ENCODE results near the gene DRAM2.
A peak's percentile ranks its signal among the peaks of the same experiment; 100 is the strongest.

DRAM2 gene

DNA sequence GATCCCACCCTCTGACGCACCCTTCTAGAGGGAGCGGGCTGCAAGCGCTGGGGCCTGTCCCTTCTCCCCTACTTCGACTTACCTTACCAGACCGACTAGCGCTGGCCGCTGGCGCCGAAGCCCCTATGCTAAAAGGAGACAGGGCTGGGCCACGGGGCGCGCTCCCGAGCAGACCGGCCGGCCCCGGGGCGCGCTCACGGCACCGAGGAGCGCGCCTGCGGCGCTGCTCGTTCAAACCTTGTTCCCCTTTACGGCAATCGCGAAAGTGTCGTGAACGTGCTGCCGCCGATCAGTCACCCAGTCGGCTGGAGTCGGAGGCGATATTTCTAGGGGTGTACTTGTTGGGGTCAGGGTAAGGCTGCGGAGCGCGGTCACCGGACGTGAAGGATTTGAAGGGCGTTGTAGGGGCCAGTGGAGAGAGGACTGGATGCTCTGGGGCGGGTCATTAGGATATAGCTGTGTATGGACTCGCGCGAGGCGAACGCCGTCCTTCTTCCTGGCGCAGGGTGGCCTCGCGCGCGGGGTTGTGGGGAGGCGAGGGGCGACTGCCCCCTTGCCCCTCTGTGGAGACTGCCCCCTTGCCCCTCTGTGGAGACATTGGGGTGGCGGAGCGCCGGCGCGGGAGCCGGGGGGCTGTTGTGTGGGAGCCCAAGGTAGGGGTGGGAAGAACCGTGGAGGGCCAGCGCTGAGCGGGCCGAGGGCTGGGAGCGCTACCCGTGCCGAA, at the start of gene DRAM2, which contains the start of gene CEPT1:
TSS of gene DRAM2 (minus strand) at position 138 of the 724 bp plus-strand sequence. CDS start 8,539 bp downstream, outside the sequence.
TSS of gene CEPT1 (plus strand) at position 268 of the 724 bp plus-strand sequence. CDS start 7,492 bp downstream, outside the sequence.
- peaks cover 20% of the 10 kb centered on the region for H3K36me3 ChIP-seq
- H3K4me1 ChIP-seq (ENCODE audit: control insufficient read depth in 1 of 2, insufficient read depth in 1 of 2, low read depth in 1 of 2, low read length in 1 of 2): peaks cover 24% of the 10 kb centered on the region in 2 experiments
- H3K27me3 ChIP-seq: no peaks in the 10 kb centered on the region
- no peaks in the 10 kb centered on the region for H3K9me3 ChIP-seq
- TF ChIP-seq, protein P1, sequence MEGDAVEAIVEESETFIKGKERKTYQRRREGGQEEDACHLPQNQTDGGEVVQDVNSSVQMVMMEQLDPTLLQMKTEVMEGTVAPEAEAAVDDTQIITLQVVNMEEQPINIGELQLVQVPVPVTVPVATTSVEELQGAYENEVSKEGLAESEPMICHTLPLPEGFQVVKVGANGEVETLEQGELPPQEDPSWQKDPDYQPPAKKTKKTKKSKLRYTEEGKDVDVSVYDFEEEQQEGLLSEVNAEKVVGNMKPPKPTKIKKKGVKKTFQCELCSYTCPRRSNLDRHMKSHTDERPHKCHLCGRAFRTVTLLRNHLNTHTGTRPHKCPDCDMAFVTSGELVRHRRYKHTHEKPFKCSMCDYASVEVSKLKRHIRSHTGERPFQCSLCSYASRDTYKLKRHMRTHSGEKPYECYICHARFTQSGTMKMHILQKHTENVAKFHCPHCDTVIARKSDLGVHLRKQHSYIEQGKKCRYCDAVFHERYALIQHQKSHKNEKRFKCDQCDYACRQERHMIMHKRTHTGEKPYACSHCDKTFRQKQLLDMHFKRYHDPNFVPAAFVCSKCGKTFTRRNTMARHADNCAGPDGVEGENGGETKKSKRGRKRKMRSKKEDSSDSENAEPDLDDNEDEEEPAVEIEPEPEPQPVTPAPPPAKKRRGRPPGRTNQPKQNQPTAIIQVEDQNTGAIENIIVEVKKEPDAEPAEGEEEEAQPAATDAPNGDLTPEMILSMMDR (IDR thresholded peaks at IDR 0.05): no peak
- H3K27ac ChIP-seq: peak within 1 kb of the TSS; percentile 89
- peak within 1 kb of the TSS; percentile 96 for H3K4me3 ChIP-seq (ENCODE audit: low read depth in 1 of 2, low read length in 1 of 2)

DNA sequence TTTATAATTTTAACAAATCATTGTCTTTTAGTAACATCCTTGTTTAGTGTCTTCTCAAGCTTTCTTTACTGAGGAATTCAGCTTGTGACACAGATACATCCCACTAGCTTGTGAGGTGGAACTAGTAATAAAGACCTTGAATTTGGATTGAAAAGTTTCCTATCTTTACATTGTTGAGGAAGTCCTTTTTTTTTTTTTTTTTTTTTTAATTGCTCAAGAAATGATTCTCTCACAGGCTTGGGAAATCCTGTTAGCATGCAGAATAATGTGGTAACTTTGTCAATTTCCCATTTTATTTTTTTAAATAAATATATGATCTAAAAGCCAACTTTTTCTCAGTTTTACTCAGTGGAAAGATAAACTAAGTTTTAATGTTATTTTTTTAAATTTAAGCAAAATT, 44.8 kb upstream of the DRAM2 start:
- TF ChIP-seq, protein P1 (IDR thresholded peaks at IDR 0.05): no peak
- H3K36me3 ChIP-seq: peaks cover 60% of the 10 kb centered on the region

DNA sequence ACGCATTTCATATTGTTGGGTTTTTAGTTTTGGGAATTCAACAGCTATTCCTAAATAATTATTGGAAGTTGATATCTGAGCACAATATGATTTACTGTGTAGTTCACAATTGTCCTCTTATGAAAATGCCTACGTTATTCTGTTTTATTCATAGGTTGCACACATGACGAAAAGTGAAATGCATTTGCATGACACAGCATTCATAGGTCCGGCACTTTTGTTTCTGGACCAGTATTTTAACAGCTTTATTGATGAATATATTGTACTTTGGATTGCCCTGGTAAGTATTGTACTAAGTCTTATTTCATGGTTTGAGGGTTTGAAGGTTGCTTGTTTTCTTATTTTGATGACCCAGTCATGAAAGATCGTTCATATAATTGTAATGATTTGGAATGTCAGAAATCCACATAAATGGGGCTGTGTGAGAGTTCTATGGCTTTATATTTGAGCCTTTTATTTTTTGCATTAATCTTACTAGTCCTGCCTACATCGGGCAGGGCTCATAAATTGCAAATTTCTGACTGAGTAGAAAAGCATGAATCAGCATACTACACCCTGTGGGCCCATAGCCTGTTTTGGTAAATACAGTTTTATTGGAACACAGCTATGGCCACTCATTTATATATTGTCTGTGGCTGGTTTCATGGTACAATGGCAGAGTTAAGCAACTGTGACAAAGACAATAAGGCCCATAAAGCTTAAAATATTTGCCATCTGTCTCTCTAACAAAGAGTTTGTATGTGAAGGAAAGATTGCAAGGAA, 43.6 kb upstream of the DRAM2 start:
- Histone ChIP-seq H3K4me3 (ENCODE audit: low read depth in 1 of 2, low read length in 1 of 2) (no peak overlapping the region), H3K36me3 (peaks cover 53% of the 10 kb centered on the region), H3K4me1 (ENCODE audit: control insufficient read depth in 1 of 2, insufficient read depth in 1 of 2, low read depth in 1 of 2, low read length in 1 of 2) (peaks cover 29 to 30% of the 10 kb centered on the region in 2 experiments), H3K9me3 (no peaks in the 10 kb centered on the region), H3K27ac (peak overlapping the region; percentile 77), H3K27me3 (no peaks in the 10 kb centered on the region)
- TF ChIP-seq, protein P1 (IDR thresholded peaks at IDR 0.05): no peak

More for the DNA sequence above, 44.8 kb upstream of the DRAM2 start:
- Histone ChIP-seq H3K27ac (peak overlapping the region; percentile 77), H3K9me3 (no peaks in the 10 kb centered on the region), H3K4me1 (ENCODE audit: control insufficient read depth in 1 of 2, insufficient read depth in 1 of 2, low read depth in 1 of 2, low read length in 1 of 2) (peaks cover 29 to 37% of the 10 kb centered on the region in 2 experiments), H3K4me3 (ENCODE audit: low read depth in 1 of 2, low read length in 1 of 2) (no peak overlapping the region), H3K27me3 (no peaks in the 10 kb centered on the region)

DNA sequence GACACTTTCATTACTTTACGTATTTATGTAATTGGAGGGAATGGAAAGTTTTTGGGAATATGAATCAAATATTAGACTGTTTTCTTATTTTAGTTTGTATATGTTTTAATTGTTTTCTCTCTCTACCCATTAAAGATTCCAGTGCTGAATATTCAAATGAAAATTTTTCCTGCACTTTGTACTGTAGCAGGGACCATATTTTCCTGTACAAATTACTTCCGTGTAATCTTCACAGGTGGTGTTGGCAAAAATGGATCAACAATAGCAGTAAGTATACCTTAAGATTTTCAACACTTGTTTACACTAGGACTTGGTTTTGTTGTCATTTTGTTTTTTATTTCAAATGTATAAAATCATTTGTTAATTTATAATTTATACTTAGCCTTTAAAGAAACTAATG, 42.2 kb upstream of the DRAM2 start:
- peaks cover 29 to 30% of the 10 kb centered on the region in 2 experiments for H3K4me1 ChIP-seq (ENCODE audit: control insufficient read depth in 1 of 2, insufficient read depth in 1 of 2, low read depth in 1 of 2, low read length in 1 of 2)
- H3K27me3 ChIP-seq: no peaks in the 10 kb centered on the region
- no peak overlapping the region for H3K27ac ChIP-seq
- H3K36me3 ChIP-seq: peaks cover 44% of the 10 kb centered on the region
- TF ChIP-seq, protein P1 (IDR thresholded peaks at IDR 0.05): no peak
- H3K4me3 ChIP-seq (ENCODE audit: low read depth in 1 of 2, low read length in 1 of 2): no peak overlapping the region
- no peaks in the 10 kb centered on the region for H3K9me3 ChIP-seq

DNA sequence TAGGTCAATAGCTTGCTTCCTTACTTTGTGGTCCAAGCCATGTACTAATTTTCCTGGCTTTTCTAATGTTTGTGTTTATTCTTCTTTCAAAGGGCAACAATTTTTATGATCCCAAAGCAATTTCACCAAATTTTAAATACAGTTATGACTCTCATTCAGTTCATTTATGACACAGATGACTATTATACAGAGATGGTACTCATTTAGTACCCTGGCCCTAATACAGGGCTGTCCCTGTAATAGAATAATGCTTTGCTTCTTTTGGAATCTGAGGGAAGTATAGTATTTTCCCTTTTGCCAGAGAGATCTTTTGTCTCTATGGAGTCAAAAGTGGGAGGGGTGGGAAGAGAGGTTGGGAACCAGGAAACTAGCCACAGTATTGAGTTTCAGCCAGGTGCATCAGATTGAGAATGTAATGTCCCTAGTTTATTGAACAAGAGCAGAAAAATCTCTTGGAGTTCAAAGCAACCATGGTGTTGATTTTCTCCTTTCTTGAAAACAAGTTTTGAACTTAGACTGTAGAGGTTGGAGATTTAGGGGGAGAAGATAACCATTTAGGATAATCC, 40.2 kb upstream of the DRAM2 start:
- Histone ChIP-seq H3K27me3 (no peaks in the 10 kb centered on the region), H3K36me3 (peaks cover 40% of the 10 kb centered on the region), H3K4me1 (ENCODE audit: control insufficient read depth in 1 of 2, insufficient read depth in 1 of 2, low read depth in 1 of 2, low read length in 1 of 2) (peaks cover 12 to 15% of the 10 kb centered on the region in 2 experiments), H3K9me3 (no peaks in the 10 kb centered on the region), H3K4me3 (ENCODE audit: low read depth in 1 of 2, low read length in 1 of 2) (no peak overlapping the region), H3K27ac (no peak overlapping the region)
- TF ChIP-seq, protein P1 (IDR thresholded peaks at IDR 0.05): no peak
